Hematopoietic multipotent progenitor cell treated with erythropoietin and hydrocortisone succinate and interleukin-3 and kit ligand, for 4 days (in vitro differentiated cells): ENCODE measurements around the gene FOCAD.
"Not testable (repeated sequence)": the region's sequence is repeated elsewhere in the genome, so short reads cannot be mapped to it uniquely, and the experiment has no call there.

ENCODE experiments used
- DNase-seq: peaks from one replicate; pipeline ENCODE4 v3.0.0-alpha.2; 2015

Gene FOCAD, protein sequence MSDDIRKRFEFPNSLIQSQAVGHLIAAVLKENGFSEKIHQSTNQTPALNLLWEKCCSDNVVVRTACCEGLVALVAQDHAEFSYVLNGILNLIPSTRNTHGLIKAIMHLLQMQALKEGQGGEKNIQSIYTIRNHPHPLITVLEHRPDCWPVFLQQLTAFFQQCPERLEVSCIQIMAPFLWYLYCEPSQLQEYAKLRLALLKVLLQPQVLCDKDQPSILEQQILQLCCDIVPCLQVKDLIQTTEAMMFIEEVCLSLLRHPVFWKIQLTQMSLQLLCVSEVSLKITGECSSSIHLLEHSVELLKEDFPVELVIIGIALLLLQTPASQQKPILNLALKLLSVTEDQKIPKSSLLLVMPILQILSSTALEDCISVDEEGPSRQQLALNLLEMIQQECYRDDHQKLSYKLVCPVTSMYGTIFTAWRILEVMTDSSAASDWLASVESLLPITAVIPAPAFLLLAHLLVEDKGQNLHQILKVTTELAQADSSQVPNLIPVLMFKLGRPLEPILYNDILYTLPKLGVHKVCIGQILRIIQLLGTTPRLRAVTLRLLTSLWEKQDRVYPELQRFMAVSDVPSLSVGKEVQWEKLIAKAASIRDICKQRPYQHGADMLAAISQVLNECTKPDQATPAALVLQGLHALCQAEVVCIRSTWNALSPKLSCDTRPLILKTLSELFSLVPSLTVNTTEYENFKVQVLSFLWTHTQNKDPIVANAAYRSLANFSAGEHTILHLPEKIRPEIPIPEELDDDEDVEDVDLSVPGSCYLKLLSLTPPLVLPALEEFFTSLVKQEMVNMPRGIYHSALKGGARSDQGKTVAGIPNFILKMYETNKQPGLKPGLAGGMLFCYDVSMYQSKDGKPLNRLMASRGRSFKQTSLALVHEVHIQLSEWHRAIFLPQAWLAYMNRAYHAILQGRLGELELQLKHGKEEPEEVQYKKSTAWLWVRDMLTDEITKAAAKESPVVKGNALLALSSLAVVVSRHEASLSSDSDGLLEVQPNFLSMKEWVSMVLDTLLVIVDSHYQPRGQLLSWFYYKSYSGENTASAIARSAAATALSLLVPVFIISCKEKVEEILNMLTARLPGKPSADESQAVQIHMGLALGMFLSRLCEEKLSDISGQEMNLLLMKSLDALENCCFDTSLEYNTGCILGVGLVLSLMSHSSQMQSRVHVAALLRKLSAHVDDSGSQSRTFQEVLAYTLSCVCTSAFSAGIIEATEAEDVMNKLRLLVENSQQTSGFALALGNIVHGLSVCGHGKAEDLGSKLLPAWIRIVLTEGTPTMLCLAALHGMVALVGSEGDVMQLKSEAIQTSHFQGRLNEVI (N-terminal part only)

GRCh38 chr9:20684035-20684874 is at the start of gene FOCAD:
FOCAD (plus strand) TSS chr9:20684259; CDS start chr9:20715354, 31,095 bp downstream.
- peak; percentile 99 for DNase-seq

GRCh38 chr9:20634895-20635294 is 49.2 kb upstream of the FOCAD start:
- no peak for DNase-seq

GRCh38 chr9:20636888-20637440 is 47.1 kb upstream of the FOCAD start:
- DNase-seq: no peak

DNA sequence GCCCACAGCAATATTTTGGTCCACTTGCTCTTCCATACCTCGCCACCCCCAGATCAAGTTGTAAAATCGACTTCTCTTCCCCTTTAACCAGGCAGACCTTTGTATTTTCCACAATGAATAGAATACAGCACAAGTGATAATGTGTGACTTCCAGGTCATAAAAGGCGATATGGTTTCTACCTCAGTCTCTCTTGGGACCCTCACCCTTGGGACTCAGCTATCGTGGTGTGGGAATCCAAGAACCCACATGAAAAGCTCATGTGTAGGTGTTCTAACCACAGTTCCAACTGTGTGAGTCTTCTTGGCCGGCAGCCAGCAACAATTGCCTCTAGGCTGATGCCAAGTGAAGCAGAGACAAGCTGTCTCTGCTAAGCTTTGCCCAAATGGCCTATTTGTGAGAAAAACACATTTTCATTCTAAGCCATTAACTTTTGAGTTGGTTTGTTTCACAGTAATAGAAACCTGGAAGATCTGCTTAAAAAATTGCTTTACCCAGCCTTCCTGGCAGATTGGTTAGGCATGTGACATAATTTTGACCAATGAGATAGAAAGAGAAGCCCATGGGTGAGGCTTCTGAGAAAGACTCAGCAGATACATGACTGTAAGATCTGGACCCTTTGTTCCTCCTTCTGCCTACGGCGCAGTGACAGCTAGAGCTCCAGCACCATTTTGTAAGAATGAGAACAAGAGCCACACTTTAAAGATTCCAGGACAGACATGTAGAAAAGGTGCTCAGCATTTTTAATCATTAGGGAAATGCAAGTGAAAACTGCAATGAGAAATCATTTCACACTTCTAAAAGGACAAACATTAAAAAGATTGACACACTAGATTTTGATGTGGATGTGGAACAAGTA is 43.5 kb upstream of the FOCAD start:
- DNase-seq: peak; percentile 72

DNA sequence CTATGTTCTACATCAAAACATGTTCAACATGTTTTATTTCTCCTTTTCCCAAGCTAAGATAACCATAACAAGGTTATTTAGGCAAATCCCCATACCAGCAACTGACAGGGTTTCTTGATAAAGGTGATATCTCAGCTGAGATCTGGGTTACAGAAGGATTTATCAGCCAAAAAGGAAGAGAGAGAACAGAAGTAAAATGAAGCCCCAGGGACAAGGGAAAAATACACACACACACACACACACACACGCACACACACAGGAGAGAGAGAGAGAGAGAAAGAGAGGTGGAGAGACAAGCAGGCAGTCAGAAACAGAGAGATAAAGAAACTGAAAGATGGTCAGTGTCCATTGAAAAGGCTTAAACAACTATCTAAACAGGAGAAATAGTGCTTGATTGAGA is 42.0 kb upstream of the FOCAD start:
- peak; percentile 19 for DNase-seq

- no peak for DNase-seq
These were observed 40.4 kb upstream of the FOCAD start for GRCh38 chr9:20643660-20644059.

GRCh38 chr9:20646656-20647055 is 37.4 kb upstream of the FOCAD start:
- DNase-seq: no peak

DNA sequence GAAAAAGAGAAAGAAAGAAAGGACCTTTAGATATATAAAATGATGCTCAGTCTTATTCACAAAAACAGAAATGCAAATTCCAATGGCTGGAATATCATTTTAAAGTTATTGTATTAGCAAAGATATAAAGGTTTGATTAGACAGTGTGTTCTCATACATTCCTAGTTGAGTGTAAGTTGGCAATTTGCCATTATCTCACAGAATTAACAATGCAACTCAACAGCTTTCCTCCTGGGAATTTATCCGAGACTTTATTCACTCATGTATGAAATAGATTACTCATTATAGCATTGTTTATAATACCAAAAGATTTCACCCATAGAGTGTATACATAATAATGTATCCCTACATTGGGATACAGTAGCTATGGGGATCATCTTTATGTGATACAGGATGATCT is 34.7 kb upstream of the FOCAD start:
- no peak for DNase-seq

GRCh38 chr9:20650313-20650712 is 33.7 kb upstream of the FOCAD start:
- DNase-seq: no peak

- DNase-seq: no peak
These were observed 33.2 kb upstream of the FOCAD start for GRCh38 chr9:20650750-20651299.

DNA sequence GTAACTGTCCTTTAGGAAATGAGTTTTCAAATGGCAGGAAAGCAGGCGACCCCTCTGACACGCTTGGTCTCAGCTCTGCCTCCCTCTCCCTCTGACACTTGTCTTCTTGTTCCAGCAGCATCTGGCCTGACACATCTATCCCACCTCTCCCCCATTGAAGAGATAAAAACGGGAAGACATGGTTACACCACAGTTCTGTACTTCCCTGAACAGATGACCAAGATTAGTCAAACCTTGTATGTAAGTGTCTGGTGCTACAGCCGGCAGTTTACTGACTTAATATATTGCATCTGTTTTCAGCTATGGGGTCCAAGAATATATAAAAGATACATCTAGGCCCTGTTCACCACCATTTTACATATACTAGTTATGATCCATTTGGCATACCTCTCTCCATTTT is 32.1 kb upstream of the FOCAD start:
- peak; percentile 27 for DNase-seq

- DNase-seq: not testable (repeated sequence)
These were observed 25.8 kb upstream of the FOCAD start for GRCh38 chr9:20658246-20658667.

GRCh38 chr9:20658677-20659473 is 25.2 kb upstream of the FOCAD start:
- peak; percentile 15 for DNase-seq

DNA sequence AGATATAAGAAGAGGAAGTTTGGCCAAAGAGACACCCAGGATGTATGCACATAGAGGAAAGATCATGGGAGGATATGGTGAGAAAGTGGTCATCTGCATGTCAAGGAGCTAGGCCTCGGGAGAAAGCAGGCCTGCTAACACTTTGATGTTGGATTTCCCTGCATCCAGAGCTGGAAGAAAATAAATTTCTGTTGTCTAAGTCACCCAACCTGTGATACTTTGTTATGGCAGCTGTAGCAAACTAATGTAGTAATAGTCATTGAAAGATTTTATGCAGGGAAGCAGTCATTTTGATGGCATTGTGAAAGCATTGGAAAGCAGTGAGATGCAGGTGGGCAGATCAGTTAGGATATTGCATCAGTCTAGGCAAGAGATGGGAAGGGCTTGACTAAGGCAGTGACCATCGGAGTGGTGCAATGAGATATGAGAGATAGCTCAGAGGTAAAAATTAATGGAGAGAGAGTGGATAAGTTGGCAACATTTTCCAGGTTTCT is 24.5 kb upstream of the FOCAD start:
- peak; percentile 29 for DNase-seq

GRCh38 chr9:20662156-20662555 is 21.9 kb upstream of the FOCAD start:
- no peak for DNase-seq

DNA sequence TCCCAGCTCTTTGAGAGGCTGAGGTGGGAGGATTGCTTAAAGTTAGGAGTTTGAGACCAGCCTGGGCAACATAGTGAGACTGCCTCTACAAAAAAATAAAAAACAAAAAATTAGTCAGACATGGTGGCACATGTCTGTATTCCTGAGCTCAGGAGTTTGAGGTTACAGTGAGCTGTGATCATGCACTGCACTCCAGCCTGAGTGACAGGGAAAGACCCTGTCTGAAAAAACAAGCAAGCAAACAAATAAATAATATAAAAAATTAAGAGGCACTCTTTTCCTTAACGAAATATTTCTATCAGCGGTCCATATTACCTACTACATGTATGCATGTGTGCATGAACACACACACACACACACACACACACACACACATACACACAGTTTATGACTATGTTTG is 20.9 kb upstream of the FOCAD start:
- DNase-seq: no peak

DNA sequence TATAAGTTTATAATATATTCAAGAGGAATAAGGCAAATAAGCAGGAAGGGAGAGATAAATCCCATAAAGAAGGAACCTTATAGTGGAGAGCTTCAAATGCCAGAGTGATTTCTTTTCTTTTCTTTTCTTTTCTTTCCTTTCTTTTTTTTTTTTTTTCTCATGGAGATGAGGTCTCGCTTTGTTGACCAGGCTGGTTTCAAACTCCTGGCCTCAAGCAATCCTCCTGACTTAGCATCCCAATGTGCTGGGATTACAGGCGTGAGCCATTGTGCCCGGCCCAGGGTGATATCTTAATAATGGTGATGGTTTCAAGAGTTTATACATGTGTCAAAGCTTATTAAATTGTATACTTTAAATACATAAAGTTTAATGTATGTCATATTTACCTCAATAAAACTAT is 19.6 kb upstream of the FOCAD start:
- no peak for DNase-seq

DNA sequence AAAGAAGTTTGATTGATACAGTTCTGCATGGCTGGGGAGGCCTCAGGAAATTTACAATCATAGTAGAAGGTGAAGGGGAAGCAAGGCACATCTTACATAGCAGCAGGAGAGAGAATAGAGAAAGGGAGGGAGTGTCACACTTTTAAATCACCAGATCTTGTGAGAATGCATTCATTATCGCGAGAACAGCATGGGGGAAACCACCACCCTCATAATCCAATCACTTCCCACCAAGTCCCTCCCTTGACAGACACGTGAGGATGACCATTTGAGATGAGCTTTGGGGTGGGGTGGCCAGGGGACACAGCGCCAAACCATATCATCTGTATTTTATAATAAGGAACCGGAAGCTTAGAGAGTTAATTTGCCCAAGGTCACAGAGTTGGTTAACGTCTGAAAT is 13.7 kb upstream of the FOCAD start:
- DNase-seq: no peak

- DNase-seq: no peak
These were observed 12.4 kb upstream of the FOCAD start for GRCh38 chr9:20671635-20672034.
